Liver (tissue), 3 donors: ENCODE data around the gene AATK.

Experiments used
- CTCF ChIP-seq: fragments of 150-350 bp; IDR thresholded peaks from 2 replicates; pipeline ENCODE4 v1.5.1; 2017; ENCODE audit warnings: improper control_type of control experiment, low read depth, low read length; ENCODE audit not compliant: missing input control
- EGR1 ChIP-seq, 2 donors: IDR thresholded peaks; 2 replicates each; pipeline ENCODE4 v1.6.1; 2016 to 2018; ENCODE audit warnings: antibody characterized with exemption in 2 of 2, low read depth in 2 of 2
- FOXA1 ChIP-seq: IDR thresholded peaks from 2 replicates; pipeline ENCODE4 v1.6.1; 2016; ENCODE audit warnings: antibody characterized with exemption
- FOXA2 ChIP-seq: IDR thresholded peaks from 2 replicates; pipeline ENCODE4 v1.6.1; 2016; ENCODE audit warnings: antibody characterized with exemption
- GABPA ChIP-seq, 2 donors: IDR thresholded peaks in 1 of 2; conservative IDR thresholded peaks in 1 of 2; 2 replicates each; pipeline ENCODE4 v1.6.1; 2016; ENCODE audit warnings: antibody characterized with exemption in 2 of 2, mild to moderate bottlenecking in 1 of 2, moderate library complexity in 1 of 2
- HNF4A ChIP-seq, 2 donors: conservative IDR thresholded peaks; 2 replicates each; pipeline ENCODE4 v1.6.1; 2016; ENCODE audit warnings: antibody characterized with exemption in 2 of 2, mild to moderate bottlenecking in 2 of 2
- HNF4G ChIP-seq: IDR thresholded peaks from 2 replicates; pipeline ENCODE4 v1.6.1; 2016; ENCODE audit warnings: antibody characterized with exemption
- MAX ChIP-seq: IDR thresholded peaks from 2 replicates; pipeline ENCODE4 v1.6.1; 2016; ENCODE audit warnings: antibody characterized with exemption
- NR2F2 ChIP-seq: IDR thresholded peaks from 2 replicates; pipeline ENCODE4 v1.6.1; 2016; ENCODE audit warnings: antibody characterized with exemption
- RAD21 ChIP-seq, 2 donors: IDR thresholded peaks; 2 replicates each; pipeline ENCODE4 v1.6.1; 2016; ENCODE audit warnings: antibody characterized with exemption in 2 of 2, mild to moderate bottlenecking in 2 of 2
- REST ChIP-seq: IDR thresholded peaks from 2 replicates; pipeline ENCODE4 v1.6.1; 2016; ENCODE audit warnings: antibody characterized with exemption, mild to moderate bottlenecking
- SP1 ChIP-seq: IDR thresholded peaks from 2 replicates; pipeline ENCODE4 v1.6.1; 2018; ENCODE audit warnings: antibody characterized with exemption, mild to moderate bottlenecking
- TAF1 ChIP-seq: conservative IDR thresholded peaks from 2 replicates; pipeline ENCODE4 v1.6.1; 2016; ENCODE audit warnings: antibody characterized with exemption, mild to moderate bottlenecking
- YY1 ChIP-seq: IDR thresholded peaks from 2 replicates; pipeline ENCODE4 v1.6.1; 2016; ENCODE audit warnings: antibody characterized with exemption, mild to moderate bottlenecking
- donor health status: healthy.
- donor health status: healthy.

GRCh38 chr17:81073967-81074839 lies 91.8 kb downstream of the AATK start:
- TF ChIP-seq REST = no peak
- no peak for TF ChIP-seq CTCF
- no peak for TF ChIP-seq GABPA (IDR thresholded peaks at IDR 0.05 in 1 of 2, conservative IDR thresholded peaks at IDR 0.05 in 1 of 2)
- TF ChIP-seq YY1 = no peak
- TF ChIP-seq HNF4G = no peak
- no peak for TF ChIP-seq EGR1 (IDR thresholded peaks at IDR 0.05; ENCODE audit: low read depth in 2 of 2)
- TF ChIP-seq SP1 = no peak
- TF ChIP-seq TAF1 = no peak
- no peak for TF ChIP-seq FOXA2
- TF ChIP-seq RAD21 (IDR thresholded peaks at IDR 0.05) = no peak
- TF ChIP-seq FOXA1 = no peak
- no peak for TF ChIP-seq NR2F2
- TF ChIP-seq MAX = no peak
- TF ChIP-seq HNF4A (conservative IDR thresholded peaks at IDR 0.05) = no peak
